Colonic mucosa (tissue), 4 donors: ENCODE measurements around the gene CYP46A1. TPM values are rescaled to one million over a fixed set of nuclear protein-coding genes. Genes with fewer than 3 reads are reported as not detected.

Experiments
- DNase-seq: peaks from one replicate; pipeline ENCODE4 v3.0.0-alpha.2; 2020
- H3K27ac ChIP-seq: fragments of 200-600 bp; one replicate; pipeline ENCODE4 v1.8.0; 2021
- H3K27me3 ChIP-seq: fragments of 200-600 bp; one replicate; pipeline ENCODE4 v1.8.0; 2021
- H3K36me3 ChIP-seq: fragments of 200-600 bp; one replicate; pipeline ENCODE4 v1.8.0; 2021
- H3K4me1 ChIP-seq: fragments of 200-600 bp; one replicate; pipeline ENCODE4 v1.8.0; 2021; ENCODE audit warnings: mild to moderate bottlenecking
- H3K4me3 ChIP-seq: fragments of 200-600 bp; one replicate; pipeline ENCODE4 v1.8.0; 2021
- H3K9ac ChIP-seq, 2 donors: one replicate each; pipeline ENCODE4 v1.7.0; 2013; ENCODE audit warnings: control low read depth in 2 of 2, low read depth in 2 of 2, low read length in 2 of 2
- H3K9me3 ChIP-seq: fragments of 200-600 bp; one replicate; pipeline ENCODE4 v1.8.0; 2021
- intact Hi-C: fragments of 100-400 bp; cut with DNase I; formaldehyde crosslinking; loops from one replicate; pipeline ENCODE4 v1.14.1; 2022
- total RNA-seq, 2 donors: library from RNA; stranded (reverse); fragmentation: NEBNext Ultra II Directional in 1 of 2; extraction: Animal tissue kit (Norgen Biotek cat#: 25700) in 1 of 2; gene quantifications; one replicate each; pipeline ENCODE4 v1.2.1, GENCODE V29; 2021
- TF ChIP-seq, protein P1 (sequence below): fragments of 200-600 bp; IDR thresholded peaks from one replicate; pipeline ENCODE4 v1.8.0; 2022; ENCODE audit warnings: antibody characterized with exemption, mild to moderate bottlenecking
- donor health status: healthy.
- donor health status: DM: no; HTN: no; CAD: no.
- donor health status: DM: no; HTN: no; CAD: no.

CYP46A1 gene
- total RNA-seq, 2 donors from 2014 or later: 0.05 to 0.25 TPM

DNA sequence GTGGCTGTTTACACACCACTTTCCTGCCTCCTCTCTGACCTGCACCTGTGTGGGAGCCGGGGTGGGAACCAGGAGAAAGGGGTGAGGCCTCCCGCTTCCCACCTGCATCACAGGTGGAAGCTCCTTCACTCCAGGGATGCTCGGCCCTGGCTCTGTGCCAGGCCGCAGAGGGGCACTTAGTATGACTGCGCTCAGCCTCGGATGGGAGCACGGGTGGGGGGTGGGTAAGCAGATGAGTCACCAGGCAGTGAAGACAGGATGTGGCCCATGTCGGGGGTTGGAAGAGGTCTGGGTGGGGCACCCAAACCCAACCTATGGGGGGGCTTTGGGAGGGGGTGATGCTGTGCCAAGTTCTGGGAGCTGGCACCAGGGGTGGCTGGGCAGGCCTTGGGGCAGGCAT, 7.4 kb upstream of the CYP46A1 start:
- Histone ChIP-seq H3K27me3 (no peaks in the 10 kb centered on the region), H3K9me3 (no peaks in the 10 kb centered on the region), H3K36me3 (no peaks in the 10 kb centered on the region), H3K4me3 (no peak overlapping the region), H3K9ac (no peak overlapping the region), H3K4me1 (no peaks in the 10 kb centered on the region), H3K27ac (no peak overlapping the region)
- TF ChIP-seq, protein P1, sequence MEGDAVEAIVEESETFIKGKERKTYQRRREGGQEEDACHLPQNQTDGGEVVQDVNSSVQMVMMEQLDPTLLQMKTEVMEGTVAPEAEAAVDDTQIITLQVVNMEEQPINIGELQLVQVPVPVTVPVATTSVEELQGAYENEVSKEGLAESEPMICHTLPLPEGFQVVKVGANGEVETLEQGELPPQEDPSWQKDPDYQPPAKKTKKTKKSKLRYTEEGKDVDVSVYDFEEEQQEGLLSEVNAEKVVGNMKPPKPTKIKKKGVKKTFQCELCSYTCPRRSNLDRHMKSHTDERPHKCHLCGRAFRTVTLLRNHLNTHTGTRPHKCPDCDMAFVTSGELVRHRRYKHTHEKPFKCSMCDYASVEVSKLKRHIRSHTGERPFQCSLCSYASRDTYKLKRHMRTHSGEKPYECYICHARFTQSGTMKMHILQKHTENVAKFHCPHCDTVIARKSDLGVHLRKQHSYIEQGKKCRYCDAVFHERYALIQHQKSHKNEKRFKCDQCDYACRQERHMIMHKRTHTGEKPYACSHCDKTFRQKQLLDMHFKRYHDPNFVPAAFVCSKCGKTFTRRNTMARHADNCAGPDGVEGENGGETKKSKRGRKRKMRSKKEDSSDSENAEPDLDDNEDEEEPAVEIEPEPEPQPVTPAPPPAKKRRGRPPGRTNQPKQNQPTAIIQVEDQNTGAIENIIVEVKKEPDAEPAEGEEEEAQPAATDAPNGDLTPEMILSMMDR: no peak
- intact Hi-C loops: no loop called here
- DNase-seq: no peak

DNA sequence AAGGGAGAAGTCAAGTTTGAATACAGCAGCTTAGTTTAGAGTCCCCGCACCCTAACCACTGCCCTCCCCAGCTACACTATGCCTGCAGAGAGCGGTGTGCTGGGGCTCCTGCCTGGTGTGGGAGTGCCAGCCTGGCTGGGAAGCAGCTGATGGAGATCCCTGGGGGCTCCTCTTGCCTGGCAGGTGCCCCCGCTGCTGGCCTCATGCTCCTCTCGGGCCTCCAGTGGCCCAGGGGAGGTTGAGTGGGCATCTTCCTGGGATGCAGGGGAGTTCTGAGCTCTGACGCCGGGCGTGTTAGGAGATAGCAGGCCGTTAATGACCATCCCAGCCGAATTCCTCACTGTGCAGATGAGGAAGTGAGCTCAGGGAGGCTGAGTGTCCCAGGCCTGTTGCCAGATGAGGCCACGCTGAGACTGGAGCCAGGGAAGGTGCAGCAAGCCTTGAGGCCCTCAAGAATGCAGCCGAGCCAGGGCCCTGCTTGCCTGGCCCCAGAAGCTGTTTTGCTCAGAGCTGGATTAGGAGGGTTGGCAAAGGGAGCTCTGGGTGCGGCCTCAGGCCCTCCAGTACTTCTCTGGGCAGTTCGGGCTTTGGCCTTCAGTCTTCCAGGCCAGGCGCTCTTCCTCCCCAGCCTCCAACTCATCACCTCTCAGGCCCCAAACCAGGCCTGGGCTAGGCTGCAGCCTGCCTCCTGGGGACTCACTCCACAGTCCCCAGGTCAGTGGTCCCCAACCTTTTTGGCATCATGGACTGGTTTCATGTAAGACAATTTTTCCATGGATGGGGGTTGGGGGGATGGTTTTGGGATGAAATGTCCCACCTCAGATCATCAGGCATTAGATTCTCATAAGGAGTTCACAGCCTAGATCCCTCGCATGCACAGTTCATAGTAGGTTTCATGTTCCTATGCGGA, 6.6 kb upstream of the CYP46A1 start:
- DNase-seq: no peak
- Histone ChIP-seq H3K36me3 (no peaks in the 10 kb centered on the region), H3K27ac (no peak overlapping the region), H3K9ac (no peak overlapping the region), H3K27me3 (no peaks in the 10 kb centered on the region), H3K9me3 (no peaks in the 10 kb centered on the region), H3K4me3 (no peak overlapping the region), H3K4me1 (no peaks in the 10 kb centered on the region)
- TF ChIP-seq, protein P1: no peak
- intact Hi-C loops: no loop called here

DNA sequence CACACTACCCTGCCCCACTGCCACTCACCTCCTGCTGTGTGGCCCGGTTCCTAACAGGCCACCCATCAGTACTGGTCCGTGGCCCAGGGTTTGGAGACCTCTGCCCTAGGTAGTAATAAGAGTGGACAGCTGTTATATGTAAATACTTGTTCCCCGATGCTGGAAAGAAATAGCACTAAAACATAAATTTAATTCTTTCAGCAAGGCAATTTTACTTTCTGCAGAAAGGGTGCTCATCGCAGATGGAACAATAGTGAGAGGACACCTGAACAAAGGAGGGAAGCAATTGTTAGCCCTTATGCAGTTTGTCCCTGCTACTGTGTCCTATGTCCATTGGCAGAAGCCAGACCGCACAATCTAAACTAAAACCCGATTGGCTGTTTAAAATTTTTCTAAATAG, 5.9 kb upstream of the CYP46A1 start:
- intact Hi-C loops: no loop called here
- no peaks in the 10 kb centered on the region for H3K27me3 ChIP-seq
- H3K9ac ChIP-seq: no peak overlapping the region
- H3K27ac ChIP-seq: no peak overlapping the region
- peaks cover 4% of the 10 kb centered on the region for H3K4me1 ChIP-seq
- TF ChIP-seq, protein P1: no peak
- no peak for DNase-seq
- no peak overlapping the region for H3K4me3 ChIP-seq
- no peaks in the 10 kb centered on the region for H3K36me3 ChIP-seq
- H3K9me3 ChIP-seq: no peaks in the 10 kb centered on the region

GRCh38 chr14:99679111-99679510, 5.0 kb upstream of the CYP46A1 start:
- Histone ChIP-seq H3K4me3 (no peak overlapping the region), H3K9ac (no peak overlapping the region), H3K27ac (no peak overlapping the region), H3K27me3 (no peaks in the 10 kb centered on the region), H3K9me3 (no peaks in the 10 kb centered on the region), H3K36me3 (no peaks in the 10 kb centered on the region), H3K4me1 (peaks cover 5% of the 10 kb centered on the region)
- DNase-seq: no peak
- intact Hi-C loops: no loop called here
- TF ChIP-seq, protein P1: no peak

- TF ChIP-seq, protein P1: no peak
- intact Hi-C loops: no loop called here
- H3K4me3 ChIP-seq: no peak overlapping the region
- H3K9me3 ChIP-seq: no peaks in the 10 kb centered on the region
- H3K36me3 ChIP-seq: no peaks in the 10 kb centered on the region
- no peaks in the 10 kb centered on the region for H3K27me3 ChIP-seq
- DNase-seq: no peak
- H3K4me1 ChIP-seq: peaks cover 5% of the 10 kb centered on the region
- H3K27ac ChIP-seq: no peak overlapping the region
- H3K9ac ChIP-seq: no peak overlapping the region
Measured at GRCh38 chr14:99679543-99679942, 4.6 kb upstream of the CYP46A1 start.
